CD4-positive, CD25-positive, alpha-beta regulatory T cell (primary cell): ENCODE results near the gene TBC1D4. TPM values are rescaled to one million over a fixed set of nuclear protein-coding genes. Genes with fewer than 3 reads are reported as not detected.
A peak's percentile ranks its signal among the peaks of the same experiment; 100 is the strongest.

Source experiments
- ATAC-seq, 2 donors: fragments of 150-1000 bp; cut with Tn5 transposase; one replicate each; pipeline ENCODE4 v1.10.0; 2021; ENCODE audit warnings: low read depth in 2 of 2, moderate number of reproducible peaks in 2 of 2, moderate library complexity in 1 of 2
- DNase-seq, 3 donors: peaks; one replicate each; pipeline versions ENCODE4 v3.0.0 to v3.0.0-alpha.2; 2012 to 2022; ENCODE audit warnings: mixed read lengths in 1 of 3
- H3K27ac ChIP-seq: one replicate; pipeline ENCODE4 v1.7.0; 2013; ENCODE audit warnings: mild to moderate bottlenecking, low read length; ENCODE audit not compliant: insufficient read depth, poor library complexity, severe bottlenecking
- H3K27me3 ChIP-seq: one replicate; pipeline ENCODE4 v1.7.0; 2013; ENCODE audit warnings: low read length; ENCODE audit not compliant: control insufficient read depth, insufficient read depth
- H3K36me3 ChIP-seq: one replicate; pipeline ENCODE4 v1.7.0; 2013; ENCODE audit warnings: mild to moderate bottlenecking, low read length, moderate library complexity; ENCODE audit not compliant: control insufficient read depth, insufficient read depth
- H3K4me1 ChIP-seq: 2 replicates; pipeline ENCODE4 v1.7.0; 2013; ENCODE audit warnings: mild to moderate bottlenecking, low read length; ENCODE audit not compliant: insufficient read depth, control insufficient read depth, poor library complexity, severe bottlenecking
- H3K4me3 ChIP-seq: one replicate; pipeline ENCODE4 v1.7.0; 2013; ENCODE audit warnings: low read depth, mild to moderate bottlenecking, low read length, moderate library complexity
- H3K9me3 ChIP-seq, 2 experiments: 1 replicate in 1 of 2; 2 replicates in 1 of 2; pipeline ENCODE4 v1.7.0; 2013; ENCODE audit warnings: low read length in 2 of 2, mild to moderate bottlenecking in 1 of 2, moderate library complexity in 1 of 2; ENCODE audit not compliant: control insufficient read depth in 2 of 2
- H3K27ac Mint-ChIP-seq, 3 donors: one replicate each; pipeline ENCODE4 v1.8.0; 2020 to 2022; ENCODE audit warnings: mild to moderate bottlenecking in 3 of 3, mixed read lengths in 3 of 3, moderate library complexity in 2 of 3
- H3K27me3 Mint-ChIP-seq: one replicate; pipeline ENCODE4 v1.8.0; 2022; ENCODE audit warnings: mild to moderate bottlenecking, mixed read lengths
- H3K36me3 Mint-ChIP-seq: one replicate; pipeline ENCODE4 v1.8.0; 2020; ENCODE audit warnings: mixed read lengths
- H3K4me1 Mint-ChIP-seq, 4 donors: one replicate each; pipeline ENCODE4 v1.8.0; 2020 to 2022; ENCODE audit warnings: mixed read lengths in 4 of 4, mild to moderate bottlenecking in 1 of 4
- H3K4me3 Mint-ChIP-seq, 4 donors: one replicate each; pipeline ENCODE4 v1.8.0; 2020 to 2022; ENCODE audit warnings: mild to moderate bottlenecking in 4 of 4, mixed read lengths in 4 of 4, moderate library complexity in 3 of 4
- H3K9me3 Mint-ChIP-seq, 7 donors: one replicate each; pipeline ENCODE4 v1.8.0; 2020 to 2022; ENCODE audit warnings: mixed read lengths in 7 of 7, mild to moderate bottlenecking in 3 of 7, moderate library complexity in 2 of 7
- polyA plus RNA-seq, 4 donors: library from polyadenylated mRNA; unstranded; fragments of 300-500 nt; fragmentation: Illumina TruSeq; gene quantifications; one replicate each; pipeline ENCODE4 v1.2.3, GENCODE V29; 2021
- total RNA-seq: library from RNA; stranded (reverse); gene quantifications from one replicate; pipeline ENCODE4 v1.2.3, GENCODE V29; 2022

The TBC1D4 gene
- total and polyA plus RNA-seq, 5 donors from 2014 or later = 100 to 145 (median 123) TPM

- Histone ChIP-seq H3K4me3 (peak overlapping the region; percentile 69), H3K27me3 (peaks cover 45% of the 10 kb centered on the region), H3K27ac (no peak overlapping the region), H3K4me1 (peaks cover 15% of the 10 kb centered on the region), H3K9me3 (no peaks in the 10 kb centered on the region), H3K36me3 (no peaks in the 10 kb centered on the region)
- no peak for ATAC-seq
- Mint-ChIP-seq H3K4me1 (peaks cover 4 to 16% (median 10%) of the 10 kb centered on the region in 4 donors), H3K4me3 (peak overlapping the region; percentile 93 to 99 (median 96)), H3K27ac (no peak overlapping the region), H3K9me3 (peaks cover 0 to 4% (median 0%) of the 10 kb centered on the region in 7 donors), H3K27me3 (peaks cover 79% of the 10 kb centered on the region), H3K36me3 (no peaks in the 10 kb centered on the region)
- no peak for DNase-seq
Observed at GRCh38 chr13:75482820-75483079, 781 bp upstream of the TBC1D4 start.

- Histone ChIP-seq H3K4me1 (peaks cover 15% of the 10 kb centered on the region), H3K27me3 (peaks cover 45% of the 10 kb centered on the region), H3K4me3 (no peak overlapping the region), H3K36me3 (no peaks in the 10 kb centered on the region), H3K9me3 (no peaks in the 10 kb centered on the region), H3K27ac (no peak overlapping the region)
- DNase-seq = peak; percentile 1 to 38 (median 15)
- H3K4me1 Mint-ChIP-seq = peaks cover 4 to 16% (median 12%) of the 10 kb centered on the region in 4 donors
- H3K9me3 Mint-ChIP-seq = peaks cover 0 to 3% (median 0%) of the 10 kb centered on the region in 7 donors
- H3K27me3 Mint-ChIP-seq = peaks cover 69% of the 10 kb centered on the region
- H3K4me3 Mint-ChIP-seq = peak overlapping the region; percentile 66 to 93 (median 82)
- ATAC-seq = peak; percentile 37 to 43
- no peak overlapping the region for H3K27ac Mint-ChIP-seq
- H3K36me3 Mint-ChIP-seq = no peaks in the 10 kb centered on the region
Observed at GRCh38 chr13:75481176-75482069, 546 bp downstream of the TBC1D4 start.

- Mint-ChIP-seq H3K27ac (no peak overlapping the region), H3K4me3 (peak overlapping the region; percentile 71 to 94 (median 84)), H3K27me3 (peaks cover 62% of the 10 kb centered on the region), H3K4me1 (peaks cover 4 to 16% (median 12%) of the 10 kb centered on the region in 4 donors), H3K36me3 (no peaks in the 10 kb centered on the region), H3K9me3 (peaks cover 0 to 3% (median 0%) of the 10 kb centered on the region in 7 donors)
- Histone ChIP-seq H3K4me3 (peak overlapping the region; percentile 31), H3K27ac (no peak overlapping the region), H3K9me3 (no peaks in the 10 kb centered on the region), H3K27me3 (peaks cover 40% of the 10 kb centered on the region), H3K4me1 (peaks cover 15% of the 10 kb centered on the region), H3K36me3 (no peaks in the 10 kb centered on the region)
- ATAC-seq = peak in 1 of 2 donors; percentile 22
- peak in 2 of 3 donors; percentile 24 to 63 for DNase-seq
Observed at GRCh38 chr13:75480671-75481175, 1.2 kb downstream of the TBC1D4 start.

- DNase-seq (no peak), ATAC-seq (no peak)
- peak overlapping the region in 2 of 4 donors; percentile 19 to 61 for H3K4me3 Mint-ChIP-seq
- Histone ChIP-seq H3K4me1 (peaks cover 15% of the 10 kb centered on the region), H3K9me3 (no peaks in the 10 kb centered on the region), H3K36me3 (no peaks in the 10 kb centered on the region), H3K27me3 (peaks cover 33% of the 10 kb centered on the region), H3K4me3 (no peak overlapping the region), H3K27ac (no peak overlapping the region)
- peaks cover 4 to 16% (median 12%) of the 10 kb centered on the region in 4 donors for H3K4me1 Mint-ChIP-seq
- peaks cover 0 to 3% (median 0%) of the 10 kb centered on the region in 7 donors for H3K9me3 Mint-ChIP-seq
- H3K36me3 Mint-ChIP-seq = no peaks in the 10 kb centered on the region
- no peak overlapping the region for H3K27ac Mint-ChIP-seq
- peaks cover 51% of the 10 kb centered on the region for H3K27me3 Mint-ChIP-seq
Observed at GRCh38 chr13:75479102-75479740, 2.7 kb downstream of the TBC1D4 start.

GRCh38 chr13:75478659-75479058, 3.3 kb downstream of the TBC1D4 start:
- H3K4me3 ChIP-seq = no peak overlapping the region
- peaks cover 15% of the 10 kb centered on the region for H3K4me1 ChIP-seq
- H3K9me3 Mint-ChIP-seq = peaks cover 0 to 3% (median 0%) of the 10 kb centered on the region in 7 donors
- no peak for ATAC-seq
- no peaks in the 10 kb centered on the region for H3K36me3 ChIP-seq
- H3K27me3 ChIP-seq = peaks cover 30% of the 10 kb centered on the region
- peak overlapping the region in 1 of 4 donors; percentile 14 for H3K4me3 Mint-ChIP-seq
- peaks cover 45% of the 10 kb centered on the region for H3K27me3 Mint-ChIP-seq
- no peak overlapping the region for H3K27ac Mint-ChIP-seq
- no peak for DNase-seq
- no peak overlapping the region for H3K27ac ChIP-seq
- peaks cover 4 to 16% (median 12%) of the 10 kb centered on the region in 4 donors for H3K4me1 Mint-ChIP-seq
- no peaks in the 10 kb centered on the region for H3K9me3 ChIP-seq
- H3K36me3 Mint-ChIP-seq = no peaks in the 10 kb centered on the region

- no peak for ATAC-seq
- H3K9me3 Mint-ChIP-seq = no peaks in the 10 kb centered on the region
Observed at GRCh38 chr13:75474956-75475355, 7.0 kb downstream of the TBC1D4 start.

GRCh38 chr13:75473468-75473867, 8.5 kb downstream of the TBC1D4 start:
- no peak overlapping the region for H3K27ac ChIP-seq
- ATAC-seq (no peak), DNase-seq (no peak)
- peaks cover 9% of the 10 kb centered on the region for H3K27me3 Mint-ChIP-seq
- no peak overlapping the region for H3K4me3 ChIP-seq
- H3K27ac Mint-ChIP-seq = no peak overlapping the region
- H3K36me3 Mint-ChIP-seq = no peaks in the 10 kb centered on the region
- no peak overlapping the region for H3K4me3 Mint-ChIP-seq
- H3K4me1 Mint-ChIP-seq = peaks cover 0 to 4% (median 0%) of the 10 kb centered on the region in 4 donors
- no peaks in the 10 kb centered on the region for H3K4me1 ChIP-seq
- peaks cover 0 to 2% (median 0%) of the 10 kb centered on the region in 7 donors for H3K9me3 Mint-ChIP-seq
- H3K9me3 ChIP-seq = no peaks in the 10 kb centered on the region
- peaks cover 5% of the 10 kb centered on the region for H3K27me3 ChIP-seq
- no peaks in the 10 kb centered on the region for H3K36me3 ChIP-seq

More at GRCh38 chr13:75474956-75475355, 7.0 kb downstream of the TBC1D4 start:
- Histone ChIP-seq H3K27me3 (peaks cover 19% of the 10 kb centered on the region), H3K9me3 (no peaks in the 10 kb centered on the region), H3K4me3 (no peak overlapping the region), H3K4me1 (no peaks in the 10 kb centered on the region), H3K36me3 (no peaks in the 10 kb centered on the region), H3K27ac (no peak overlapping the region)
- no peaks in the 10 kb centered on the region for H3K36me3 Mint-ChIP-seq
- no peak for DNase-seq
- no peak overlapping the region for H3K4me3 Mint-ChIP-seq
- peaks cover 21% of the 10 kb centered on the region for H3K27me3 Mint-ChIP-seq
- H3K27ac Mint-ChIP-seq = no peak overlapping the region
- peaks cover 0 to 4% (median 0%) of the 10 kb centered on the region in 4 donors for H3K4me1 Mint-ChIP-seq
